ENCODE results near the gene MATCAP1. TPM values are rescaled to one million over a fixed set of nuclear protein-coding genes. Genes with fewer than 3 reads are reported as not detected.

The MATCAP1 gene
- polyA plus RNA-seq, 4 donors, result 29.3 to 61.4 (median 42.3) TPM

DNA sequence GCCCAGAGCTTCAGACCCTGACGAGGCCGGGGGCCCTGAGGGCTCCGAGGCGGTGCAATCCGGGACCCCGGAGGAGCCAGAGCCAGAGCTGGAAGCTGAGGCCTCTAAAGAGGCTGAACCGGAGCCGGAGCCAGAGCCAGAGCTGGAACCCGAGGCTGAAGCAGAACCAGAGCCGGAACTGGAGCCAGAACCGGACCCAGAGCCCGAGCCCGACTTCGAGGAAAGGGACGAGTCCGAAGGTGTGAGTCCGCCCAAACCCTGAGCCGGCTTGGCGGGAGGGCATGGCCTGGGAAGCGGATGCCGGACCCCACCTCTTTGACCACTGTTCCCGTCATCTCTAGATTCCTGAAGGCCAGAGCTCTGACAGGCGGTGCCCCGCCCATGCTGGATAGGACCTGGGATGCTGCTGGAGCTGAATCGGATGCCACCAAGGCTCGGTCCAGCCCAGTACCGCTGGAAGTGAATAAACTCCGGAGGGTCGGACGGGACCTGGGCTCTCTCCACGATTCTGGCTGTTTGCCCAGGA lies 9.0 kb downstream of the MATCAP1 start:
- DNase-seq (ENCODE audit: low read depth in 4 of 4, low spot score in 3 of 4), result no peak

DNA sequence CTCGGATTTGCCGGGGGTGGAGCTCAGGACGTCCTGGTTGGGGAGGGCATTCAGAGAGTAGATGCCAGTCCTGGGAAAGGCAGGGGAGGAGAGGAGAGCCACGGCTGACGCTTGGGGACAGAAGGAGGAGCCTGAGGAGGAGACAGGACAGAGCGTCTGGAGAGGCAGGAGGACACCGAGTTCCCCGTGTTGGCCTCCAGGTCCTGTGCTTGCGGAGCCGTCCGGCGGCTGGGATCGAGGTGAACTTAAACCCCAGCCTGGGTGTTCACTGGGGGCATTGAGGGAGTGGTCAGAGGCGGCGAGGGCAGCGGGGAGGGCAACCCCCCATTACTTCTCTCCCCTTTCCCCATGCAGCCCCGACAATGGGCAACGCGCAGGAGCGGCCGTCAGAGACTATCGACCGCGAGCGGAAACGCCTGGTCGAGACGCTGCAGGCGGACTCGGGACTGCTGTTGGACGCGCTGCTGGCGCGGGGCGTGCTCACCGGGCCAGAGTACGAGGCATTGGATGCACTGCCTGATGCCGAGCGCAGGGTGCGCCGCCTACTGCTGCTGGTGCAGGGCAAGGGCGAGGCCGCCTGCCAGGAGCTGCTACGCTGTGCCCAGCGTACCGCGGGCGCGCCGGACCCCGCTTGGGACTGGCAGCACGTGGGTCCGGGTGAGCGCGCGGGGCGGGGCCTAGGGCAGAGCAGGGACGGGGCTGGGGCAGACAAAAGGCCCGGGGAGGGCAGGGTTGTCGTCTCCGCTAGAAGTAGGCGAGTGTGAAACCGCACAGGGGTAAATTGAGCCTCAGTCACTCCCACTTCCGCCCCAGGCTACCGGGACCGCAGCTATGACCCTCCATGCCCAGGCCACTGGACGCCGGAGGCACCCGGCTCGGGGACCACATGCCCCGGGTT lies 9.7 kb downstream of the MATCAP1 start:
- no peak for DNase-seq (ENCODE audit: low read depth in 4 of 4, low spot score in 3 of 4)

DNA sequence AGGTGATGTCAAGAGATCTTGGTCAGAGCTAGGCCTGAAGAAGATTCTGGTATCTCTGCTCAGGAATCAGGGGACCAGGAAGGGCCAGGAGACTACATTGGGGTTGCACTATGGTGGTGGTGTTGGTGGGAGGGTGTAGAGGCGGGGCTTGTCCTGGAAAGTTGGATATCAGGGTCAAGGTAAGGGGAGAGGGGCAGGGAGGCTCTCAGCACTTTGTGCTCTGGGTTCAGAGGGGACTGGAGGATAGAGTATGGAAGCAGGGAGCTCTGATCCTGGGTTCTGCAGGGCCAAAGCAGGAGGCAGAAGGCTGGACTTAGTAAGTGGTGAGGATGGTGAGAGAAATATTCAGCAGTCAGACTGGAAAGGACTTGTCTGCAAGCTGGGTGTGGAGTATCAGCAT lies 10.4 kb downstream of the MATCAP1 start:
- no peak for DNase-seq (ENCODE audit: low read depth in 4 of 4, low spot score in 3 of 4)

DNA sequence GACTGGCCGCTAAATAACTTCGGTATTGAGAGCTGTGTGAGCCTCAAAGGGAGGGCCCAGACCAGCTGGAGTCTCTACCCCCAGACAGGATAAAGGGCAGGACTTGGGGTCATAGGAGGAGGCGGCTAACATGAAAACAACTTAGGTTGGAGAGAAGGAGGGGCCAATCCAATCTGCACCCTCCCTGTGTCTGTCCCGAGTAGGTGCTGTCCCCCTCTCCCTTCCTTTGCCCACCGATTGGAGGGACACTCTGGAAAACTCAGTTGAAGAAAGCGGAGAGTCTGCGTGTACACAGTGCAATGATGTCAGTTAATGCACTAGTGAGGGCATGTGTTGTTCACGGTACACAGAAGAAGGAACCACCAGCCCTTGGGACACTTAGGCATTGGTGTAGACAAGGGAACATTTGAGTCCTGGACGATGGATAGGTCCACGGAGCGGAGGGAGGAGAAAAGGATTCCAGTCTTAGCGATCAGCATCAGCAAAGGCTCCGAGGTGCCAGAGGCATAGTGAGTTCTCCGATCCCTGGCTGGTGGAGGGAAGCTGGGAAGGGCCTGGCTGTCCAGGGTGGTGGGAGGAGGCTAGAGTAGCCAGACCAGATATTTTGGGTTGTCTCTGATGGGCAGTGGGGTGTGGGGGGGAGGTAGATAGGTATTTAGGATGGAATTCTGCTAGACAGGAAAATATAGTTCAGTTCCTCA lies 12.7 kb downstream of the MATCAP1 start:
- no peak for DNase-seq (ENCODE audit: low read depth in 4 of 4, low spot score in 3 of 4)

DNA sequence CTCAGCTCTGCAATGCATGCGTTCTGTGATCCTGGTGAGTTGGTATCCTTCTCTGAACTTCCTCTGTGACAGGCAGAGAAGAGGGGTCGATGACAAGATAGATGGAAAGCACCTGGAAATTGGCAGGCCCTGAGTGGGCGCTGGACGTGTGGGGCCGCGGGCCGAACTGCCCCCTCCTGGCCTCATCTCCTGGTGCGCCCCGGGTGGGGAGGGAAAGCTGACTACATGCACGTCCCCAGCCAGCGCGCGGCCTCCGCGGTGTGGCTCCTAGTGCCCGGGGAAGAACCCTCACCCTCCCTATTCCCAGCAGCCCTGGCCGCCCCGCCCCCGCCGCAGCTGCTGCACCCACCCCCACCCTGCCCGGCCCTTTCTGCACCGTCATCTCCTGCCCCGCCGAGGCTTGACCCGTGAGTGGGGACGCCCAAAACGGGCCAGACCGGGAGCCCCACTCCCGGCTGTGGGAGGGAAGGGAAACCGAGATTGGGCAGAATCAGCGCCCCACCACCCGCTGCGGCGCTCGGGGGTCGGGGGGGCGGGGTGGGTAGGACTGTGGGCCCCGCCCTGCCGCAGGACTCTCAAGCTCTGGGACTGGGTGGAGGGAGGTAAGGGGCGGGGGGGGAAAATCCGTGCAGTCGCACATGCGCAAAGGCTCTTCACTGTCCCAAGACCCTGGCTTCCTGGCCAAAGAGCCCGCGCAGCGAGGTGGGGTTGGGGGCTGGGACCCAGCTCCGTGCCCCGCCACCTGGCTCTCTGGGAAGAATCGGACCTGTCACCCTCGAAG lies 13.4 kb downstream of the MATCAP1 start, which contains the start of gene NOL3:
NOL3 (plus strand) TSS at position 371 of the 781 bp plus-strand sequence.
- DNase-seq (ENCODE audit: low read depth in 4 of 4, low spot score in 3 of 4), result no peak

DNA sequence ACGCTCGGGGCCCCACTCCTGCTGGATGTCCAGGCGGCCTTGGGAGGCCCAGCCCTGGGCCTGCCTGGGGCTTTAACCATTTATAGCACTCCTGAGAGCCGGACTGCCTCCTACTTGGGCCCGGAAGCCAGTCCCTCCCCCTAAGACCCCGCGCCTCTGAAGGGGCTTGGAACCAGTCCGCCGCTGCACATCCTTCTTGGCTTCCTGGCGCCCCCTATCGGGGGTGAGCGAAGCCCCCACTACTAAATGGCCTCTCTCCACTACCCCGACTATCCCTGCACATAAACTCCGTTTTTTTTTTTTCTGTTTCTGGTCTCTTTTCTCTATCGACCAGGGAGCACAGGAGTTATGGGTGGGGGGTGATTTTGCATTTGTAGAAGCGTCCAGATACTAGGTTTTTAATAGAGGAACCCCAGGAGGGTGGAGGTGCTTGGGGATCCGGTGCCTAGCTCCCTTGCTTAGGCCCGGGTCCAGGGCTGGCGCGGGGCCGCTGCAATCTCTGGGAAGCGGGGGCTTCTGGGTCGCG lies 14.1 kb downstream of the MATCAP1 start:
- no peak for DNase-seq (ENCODE audit: low read depth in 4 of 4, low spot score in 3 of 4)

DNA sequence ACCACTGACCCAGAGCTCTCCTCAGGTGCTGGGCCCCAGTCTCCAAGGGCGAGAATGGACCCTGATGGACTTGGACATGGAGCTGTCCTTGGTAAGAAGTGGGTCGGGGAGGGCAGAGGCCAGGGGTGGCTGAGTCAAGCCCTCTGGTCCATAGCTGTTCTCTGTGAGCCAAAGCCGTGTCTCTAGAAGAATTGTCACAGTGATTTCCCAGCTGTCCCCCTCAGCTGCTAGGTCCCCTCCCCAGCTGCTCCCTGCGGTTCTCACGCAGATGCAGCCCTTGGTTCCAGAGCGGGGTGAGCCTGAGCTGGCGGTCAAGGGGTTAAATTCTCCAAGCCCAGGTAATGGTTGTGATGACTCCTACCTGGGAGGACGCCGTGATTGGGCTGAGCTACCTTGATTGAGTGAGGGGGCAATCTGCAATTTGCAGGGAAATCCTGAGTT lies 14.7 kb downstream of the MATCAP1 start:
- no peak for DNase-seq (ENCODE audit: low read depth in 4 of 4, low spot score in 3 of 4)

DNA sequence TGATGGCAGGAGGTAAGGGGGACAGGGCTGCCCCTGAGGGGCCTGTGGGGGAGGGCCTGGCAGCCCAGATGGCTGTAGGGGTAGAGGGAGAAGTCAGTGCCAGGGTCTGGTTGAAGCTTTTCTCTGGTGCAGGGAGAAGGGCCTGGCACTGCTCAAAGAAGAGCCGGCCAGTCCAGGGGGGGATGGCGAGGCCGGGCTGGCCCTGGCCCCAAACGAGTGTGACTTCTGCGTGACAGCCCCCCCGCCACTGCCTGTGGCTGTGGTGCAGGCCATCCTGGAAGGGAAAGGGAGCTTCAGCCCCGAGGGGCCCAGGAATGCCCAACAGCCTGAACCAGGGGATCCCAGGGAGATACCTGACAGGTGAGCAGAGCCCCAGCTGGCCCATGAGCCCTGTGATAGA lies 16.2 kb downstream of the MATCAP1 start:
- no peak for DNase-seq (ENCODE audit: low read depth in 4 of 4, low spot score in 3 of 4)

DNA sequence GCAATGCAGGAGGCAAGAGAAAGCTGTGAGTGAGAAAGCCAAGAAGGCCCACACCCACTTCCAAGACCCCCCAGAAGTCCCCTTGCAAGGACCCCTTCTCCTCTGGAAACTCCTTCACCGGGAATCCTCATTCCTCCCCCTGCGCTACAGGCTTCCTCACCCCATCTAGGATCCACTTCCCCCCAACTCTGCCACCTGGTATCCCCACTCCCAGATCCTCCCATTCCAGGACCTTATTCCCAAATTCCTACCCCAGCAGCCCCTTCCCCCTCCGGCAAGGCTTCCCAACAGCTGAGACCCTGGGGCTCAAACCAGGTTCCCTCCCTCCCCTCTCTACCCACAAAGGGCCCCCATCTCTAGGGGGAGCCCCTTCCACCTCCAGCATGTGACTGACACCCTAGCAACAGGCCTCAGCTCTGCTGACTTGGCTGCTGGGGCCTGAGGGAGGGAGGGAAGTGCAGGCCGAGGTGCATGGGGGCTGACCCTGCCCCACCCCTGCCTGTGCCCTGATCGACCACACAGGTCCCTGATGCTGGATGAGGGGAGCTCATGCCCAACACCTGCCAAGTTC lies 17.1 kb downstream of the MATCAP1 start:
- no peak for DNase-seq (ENCODE audit: low read depth in 4 of 4, low spot score in 3 of 4)

DNA sequence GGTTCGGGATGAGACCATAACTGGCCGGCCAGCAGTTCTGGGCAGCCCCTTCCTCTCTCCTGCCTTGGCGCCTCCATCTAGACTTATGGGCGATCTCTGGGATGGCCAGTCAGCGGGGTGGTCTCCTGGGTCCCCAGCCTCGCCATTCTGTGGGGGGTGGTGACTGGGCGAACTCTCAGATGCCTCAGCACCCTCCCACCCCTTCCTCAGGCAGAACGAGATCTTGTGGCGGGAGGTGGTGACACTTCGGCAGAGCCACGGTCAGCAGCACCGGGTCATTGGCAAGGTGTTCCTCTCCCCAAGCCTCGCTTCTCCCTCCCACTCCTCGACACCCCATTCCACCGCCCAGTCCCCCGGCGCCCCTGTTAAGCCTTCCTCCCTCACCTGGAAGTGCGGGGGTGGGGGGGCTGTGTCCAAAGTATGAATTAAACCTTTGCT lies 17.6 kb downstream of the MATCAP1 start:
- no peak for DNase-seq (ENCODE audit: low read depth in 4 of 4, low spot score in 3 of 4)

DNA sequence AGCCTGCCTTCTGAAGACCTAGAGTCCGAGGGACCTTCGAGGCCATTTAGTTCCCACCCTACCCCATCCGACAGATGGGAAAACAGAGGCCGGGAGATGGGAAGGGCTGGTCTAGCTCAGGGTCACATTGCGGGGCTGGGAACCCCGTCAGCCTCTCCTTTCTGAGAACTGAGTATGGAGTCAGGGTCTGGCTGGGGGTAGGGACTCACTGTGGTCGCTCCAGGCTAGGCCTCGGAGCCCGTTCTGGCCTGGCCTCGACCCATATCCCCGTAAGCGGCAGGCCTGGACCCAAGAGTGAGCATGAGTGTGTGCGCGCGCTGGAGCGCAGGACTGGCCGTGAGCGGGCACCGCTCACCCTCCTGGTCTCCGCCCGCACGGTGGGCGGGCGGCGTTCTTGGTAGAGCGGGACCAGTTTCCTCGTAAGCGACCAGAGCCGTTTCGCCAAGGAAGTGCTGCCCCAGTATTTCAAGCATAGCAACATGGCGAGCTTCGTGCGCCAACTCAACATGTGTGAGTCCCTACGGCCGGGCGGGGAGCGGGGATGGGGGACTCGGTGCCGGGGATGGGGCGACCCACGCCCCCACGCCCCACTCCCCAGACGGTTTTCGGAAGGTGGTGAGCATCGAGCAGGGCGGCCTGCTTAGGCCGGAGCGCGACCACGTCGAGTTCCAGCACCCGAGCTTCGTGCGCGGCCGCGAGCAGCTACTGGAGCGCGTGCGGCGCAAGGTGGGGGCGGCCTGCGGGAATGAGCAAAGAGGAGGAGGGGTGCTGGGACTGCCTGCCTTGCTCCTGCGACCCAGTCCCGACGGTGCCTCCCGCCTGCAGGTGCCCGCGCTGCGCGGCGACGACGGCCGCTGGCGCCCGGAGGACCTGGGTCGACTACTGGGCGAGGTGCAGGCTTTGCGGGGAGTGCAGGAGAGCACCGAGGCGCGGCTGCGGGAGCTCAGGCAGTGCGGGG lies 18.4 kb downstream of the MATCAP1 start:
- no peak for DNase-seq (ENCODE audit: low read depth in 4 of 4, low spot score in 3 of 4)

DNA sequence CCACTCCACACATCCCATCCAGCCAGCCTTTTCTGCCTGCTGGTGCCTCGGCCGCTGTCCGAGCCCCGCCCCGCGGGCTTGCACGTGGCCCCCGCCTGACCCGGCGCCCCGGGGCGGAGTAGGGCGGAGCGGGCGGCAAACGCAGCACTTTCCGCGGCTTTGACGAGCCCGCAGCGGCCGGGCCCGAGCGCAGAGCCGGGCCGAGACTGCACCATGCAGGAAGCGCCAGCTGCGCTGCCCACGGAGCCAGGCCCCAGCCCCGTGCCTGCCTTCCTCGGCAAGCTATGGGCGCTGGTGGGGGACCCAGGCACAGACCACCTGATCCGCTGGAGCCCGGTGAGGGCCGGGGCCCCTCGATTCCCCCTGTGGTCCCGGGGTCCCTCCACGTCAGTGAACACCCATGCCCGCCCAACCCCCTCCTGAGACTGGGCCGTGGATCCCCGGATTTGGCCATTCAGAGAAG lies 19.1 kb downstream of the MATCAP1 start, which contains the start of gene HSF4:
HSF4 (plus strand) TSS at position 147 of the 463 bp plus-strand sequence; CDS start at position 214, 67 bp downstream.
- DNase-seq (ENCODE audit: low read depth in 4 of 4, low spot score in 3 of 4), result no peak

DNA sequence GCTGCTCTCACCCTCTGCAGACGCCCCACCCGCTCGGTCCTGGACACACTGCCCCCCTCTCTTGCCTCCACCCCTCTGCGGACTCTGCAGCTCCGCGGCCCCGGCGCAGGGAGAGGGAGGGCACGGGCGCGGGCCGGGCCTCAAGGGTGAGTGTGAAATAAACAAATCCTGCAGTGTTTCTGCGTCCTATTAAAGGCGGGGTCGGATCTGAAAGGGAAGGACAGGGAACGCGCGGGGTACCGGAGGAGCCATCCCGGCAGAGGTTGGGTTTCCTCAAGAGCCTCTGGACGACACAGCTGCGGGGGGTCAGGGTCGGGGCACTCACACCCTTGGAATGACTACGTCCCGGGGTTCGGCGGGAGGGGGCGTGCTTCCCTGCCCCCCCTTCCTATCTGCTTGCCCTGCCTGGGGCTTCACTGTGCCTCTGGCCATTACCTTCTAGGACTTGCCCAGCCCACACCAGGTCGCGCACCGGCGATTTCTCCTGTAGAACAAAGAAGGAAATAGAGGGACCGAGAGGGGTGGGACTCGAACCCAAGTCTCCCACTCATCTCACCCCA lies 19.7 kb downstream of the MATCAP1 start:
- DNase-seq (ENCODE audit: low read depth in 4 of 4, low spot score in 3 of 4), result no peak

DNA sequence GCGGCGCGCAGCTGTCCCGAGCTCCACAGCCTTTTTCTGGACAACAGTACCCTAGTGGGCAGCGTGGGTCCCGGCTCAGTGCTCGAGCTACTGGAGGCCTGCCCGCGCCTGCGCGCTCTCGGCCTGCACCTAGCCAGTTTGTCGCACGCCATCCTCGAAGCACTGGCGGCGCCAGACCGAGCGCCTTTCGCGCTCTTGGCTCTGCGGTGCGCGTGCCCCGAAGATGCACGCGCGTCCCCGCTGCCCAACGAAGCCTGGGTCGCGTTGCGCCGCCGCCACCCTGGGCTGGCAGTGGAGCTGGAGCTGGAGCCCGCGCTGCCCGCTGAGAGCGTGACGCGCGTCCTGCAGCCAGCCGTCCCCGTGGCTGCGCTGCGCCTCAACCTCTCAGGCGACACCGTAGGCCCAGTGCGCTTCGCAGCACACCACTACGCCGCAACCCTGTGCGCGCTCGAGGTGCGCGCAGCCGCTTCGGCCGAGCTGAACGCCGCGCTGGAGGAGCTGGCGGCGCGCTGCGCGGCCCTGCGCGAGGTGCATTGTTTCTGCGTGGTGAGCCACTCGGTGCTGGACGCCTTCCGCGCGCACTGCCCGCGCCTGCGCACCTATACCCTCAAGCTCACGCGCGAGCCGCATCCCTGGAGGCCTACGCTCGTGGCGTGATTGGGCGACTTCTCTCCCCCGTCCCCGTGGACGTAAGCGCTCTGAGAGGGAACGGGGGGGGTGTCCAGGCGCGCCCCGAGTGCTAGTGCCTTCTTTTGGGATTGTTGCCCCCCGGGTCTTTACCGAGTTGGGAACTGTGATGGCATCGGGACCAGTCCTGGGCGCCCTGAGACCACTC lies 20.4 kb downstream of the MATCAP1 start:
- DNase-seq (ENCODE audit: low read depth in 4 of 4, low spot score in 3 of 4), result no peak

DNA sequence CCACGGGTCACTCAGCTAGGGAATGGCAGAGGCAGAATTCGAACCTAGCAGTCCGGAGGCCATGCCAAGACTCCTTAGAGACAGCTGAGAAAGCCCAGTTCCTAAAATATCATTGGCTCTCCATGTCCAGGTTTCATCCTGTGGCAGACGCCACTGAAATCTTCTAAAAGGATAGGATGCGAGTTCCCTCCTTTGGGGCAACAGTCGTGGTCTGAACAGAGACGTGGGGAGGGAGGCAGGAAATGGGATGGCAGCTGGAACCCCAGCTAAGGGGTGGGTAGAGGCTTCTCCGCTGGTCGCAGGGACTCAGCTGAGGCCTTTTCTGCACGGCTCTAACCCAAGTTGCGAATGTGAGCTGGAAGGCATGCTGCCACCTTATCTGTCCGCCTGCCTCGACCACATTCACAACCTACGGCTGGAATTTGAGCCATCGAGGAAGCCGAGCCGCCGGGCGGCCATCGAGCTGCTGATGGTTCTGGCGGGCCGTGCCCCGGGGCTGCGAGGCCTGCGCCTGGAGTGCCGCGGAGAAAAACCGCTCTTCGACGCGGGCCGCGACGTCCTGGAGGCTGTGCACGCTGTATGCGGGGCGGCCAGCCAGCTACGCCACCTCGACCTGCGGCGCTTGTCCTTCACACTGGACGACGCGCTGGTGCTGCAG lies 21.1 kb downstream of the MATCAP1 start:
- no peak for DNase-seq (ENCODE audit: low read depth in 4 of 4, low spot score in 3 of 4)

DNA sequence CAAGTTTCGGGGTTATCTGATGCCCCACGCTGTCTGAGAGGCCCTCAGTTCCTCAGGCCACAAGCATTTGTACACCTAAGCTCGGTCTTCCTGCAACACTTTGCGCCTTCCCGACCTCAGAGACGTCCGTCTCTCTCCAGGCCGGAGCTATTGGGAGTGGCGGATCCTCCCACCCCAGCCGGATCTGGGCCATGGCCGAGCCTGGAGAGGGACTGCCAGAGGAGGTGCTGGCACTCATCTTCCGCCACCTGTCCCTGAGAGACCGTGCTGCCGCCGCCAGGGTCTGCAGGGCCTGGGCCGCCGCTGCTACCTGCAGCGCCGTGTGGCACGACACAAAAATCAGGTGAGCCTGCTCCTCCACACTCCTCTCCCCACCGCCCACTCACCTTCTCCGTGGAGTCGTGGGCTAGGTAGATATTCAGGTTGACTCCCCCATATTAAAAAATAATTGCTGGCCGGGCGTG lies 22.1 kb downstream of the MATCAP1 start:
- no peak for DNase-seq (ENCODE audit: low read depth in 4 of 4, low spot score in 3 of 4)
